Stimulated activated CD4-positive, alpha-beta T cell treated with anti-CD3 and anti-CD28 coated beads, TNF-alpha, amount 100 ng/mL, for 24 hours (primary cell): ENCODE data around the gene FASN.
"Not testable (repeated sequence)": the region's sequence is repeated elsewhere in the genome, so short reads cannot be mapped to it uniquely, and the experiment has no call there.

ENCODE experiments used
- DNase-seq, 3 experiments: peaks; one replicate each; pipeline ENCODE4 v3.0.0-alpha.2; 2020; ENCODE audit warnings: low read depth in 3 of 3

The FASN gene

DNA sequence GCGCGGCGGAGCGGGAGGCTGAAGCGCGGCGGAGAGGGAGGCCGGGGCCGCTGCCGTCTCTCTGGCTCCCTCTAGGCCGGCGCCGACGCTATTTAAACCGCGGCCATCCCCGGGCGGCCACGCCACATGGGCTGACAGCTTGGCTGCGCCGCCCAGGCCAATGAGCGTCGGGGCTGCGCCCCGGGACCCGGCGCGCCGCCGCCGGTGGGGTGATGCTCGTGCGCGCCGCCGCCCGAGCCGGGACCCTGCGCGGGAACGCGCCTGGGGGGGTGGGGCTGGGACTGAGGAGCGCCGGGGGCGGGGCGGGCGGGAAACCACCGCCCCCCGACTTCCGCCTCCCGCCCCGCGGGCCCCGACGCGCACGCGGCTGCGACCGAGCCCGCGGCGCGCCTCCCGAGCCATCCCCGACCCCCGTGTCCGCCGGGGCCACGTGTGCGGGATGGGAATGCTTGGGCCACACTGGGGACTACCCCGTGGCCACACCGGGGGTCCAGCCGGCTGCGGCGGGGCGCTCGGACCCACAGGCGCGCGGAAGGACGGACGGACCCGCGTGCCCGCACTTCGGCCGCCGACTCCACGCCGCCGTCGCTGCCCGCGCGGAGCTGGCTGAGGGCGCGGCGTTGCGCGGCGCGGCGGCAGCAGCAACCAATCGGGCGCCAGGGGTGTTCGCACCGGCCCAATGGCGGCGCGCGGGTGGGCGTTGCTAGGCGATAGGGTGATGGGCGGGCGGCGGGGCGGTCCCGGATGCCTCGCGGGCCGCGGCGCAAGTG is at the start of gene FASN:
Gene FASN, minus strand, starts transcription at position 68 of the 770 bp plus-strand sequence. CDS start 1,791 bp downstream, outside the sequence.
- DNase-seq, result peak; percentile 86 to 94 (median 88)

GRCh38 chr17:82146663-82147654 is 48.9 kb upstream of the FASN start:
- DNase-seq, result no peak

DNA sequence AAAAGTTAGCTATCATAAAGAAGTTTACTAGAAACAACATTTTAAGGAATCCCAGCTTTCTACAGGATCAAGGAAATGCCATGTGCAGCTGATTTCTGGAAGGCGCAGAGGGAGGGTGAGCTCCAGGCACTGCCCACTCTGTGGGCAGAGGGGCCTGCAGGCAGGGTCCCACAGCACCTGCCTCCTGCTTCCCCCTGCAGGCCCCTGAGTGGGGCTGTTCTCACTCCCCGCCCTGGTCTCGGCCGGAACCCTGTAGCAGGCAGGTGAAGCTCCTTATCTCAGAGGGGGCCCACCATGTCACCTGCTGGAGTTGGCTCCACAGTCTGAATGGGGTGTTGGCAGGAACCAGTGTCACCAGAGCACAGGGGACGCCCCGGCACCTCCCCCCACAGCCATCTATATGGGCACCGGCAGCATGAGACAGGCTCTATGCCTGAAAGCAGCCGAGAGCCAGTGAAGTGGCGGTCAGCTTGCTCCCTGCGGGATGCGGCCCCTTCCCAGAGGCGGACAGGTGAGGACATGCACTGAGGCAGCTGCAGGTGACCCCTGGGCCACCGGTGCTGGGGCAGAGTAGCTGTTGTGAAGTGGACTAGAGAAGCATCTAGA is 47.6 kb upstream of the FASN start:
- DNase-seq, result no peak

GRCh38 chr17:82143333-82143732 is 45.3 kb upstream of the FASN start:
- DNase-seq, result no peak

- not testable (repeated sequence) for DNase-seq
Observed at GRCh38 chr17:82139961-82140360, 41.9 kb upstream of the FASN start.

DNA sequence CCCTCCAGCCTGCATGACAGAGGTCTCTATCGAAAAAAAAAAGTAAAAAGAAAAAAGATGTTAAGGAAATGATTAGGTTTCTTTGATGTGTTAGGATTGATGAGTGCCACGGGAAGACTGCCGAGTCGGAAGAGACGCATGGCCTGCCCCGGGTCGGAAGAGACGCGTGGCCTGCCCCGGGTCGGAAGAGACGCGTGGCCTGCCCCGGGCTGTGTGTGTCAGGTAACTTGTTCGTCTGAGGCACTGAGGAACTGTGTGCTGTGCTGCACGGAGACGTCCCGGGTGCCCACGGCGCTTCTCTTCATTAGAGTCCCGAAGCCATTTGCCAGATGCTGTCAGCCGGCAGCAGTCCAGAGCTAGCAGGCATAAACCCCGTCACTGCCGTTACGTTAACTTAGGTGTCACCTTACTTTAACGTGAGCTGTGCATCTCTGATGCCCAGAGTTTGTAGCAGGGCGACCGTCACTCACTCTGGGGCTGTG is 40.5 kb upstream of the FASN start:
- no peak for DNase-seq

DNA sequence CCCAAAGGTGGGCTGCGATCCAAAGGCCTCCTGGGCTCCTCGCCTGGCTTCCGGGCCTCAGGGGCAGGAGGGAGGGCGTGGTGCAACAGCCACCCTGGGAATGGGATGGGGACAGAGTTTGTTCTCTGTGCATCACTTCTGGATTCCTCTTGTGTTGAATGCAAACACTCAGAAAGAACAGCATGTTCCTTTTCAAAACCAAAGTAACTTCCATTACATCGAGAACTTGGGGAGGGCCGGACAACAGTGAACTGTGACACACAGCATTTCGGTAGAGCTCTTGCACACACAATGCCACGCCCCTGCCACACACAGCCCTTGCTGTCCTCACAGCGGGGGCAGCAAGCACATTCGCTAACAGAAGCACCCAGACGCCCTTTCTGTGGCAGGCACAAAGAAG is 36.1 kb upstream of the FASN start:
- no peak for DNase-seq

DNA sequence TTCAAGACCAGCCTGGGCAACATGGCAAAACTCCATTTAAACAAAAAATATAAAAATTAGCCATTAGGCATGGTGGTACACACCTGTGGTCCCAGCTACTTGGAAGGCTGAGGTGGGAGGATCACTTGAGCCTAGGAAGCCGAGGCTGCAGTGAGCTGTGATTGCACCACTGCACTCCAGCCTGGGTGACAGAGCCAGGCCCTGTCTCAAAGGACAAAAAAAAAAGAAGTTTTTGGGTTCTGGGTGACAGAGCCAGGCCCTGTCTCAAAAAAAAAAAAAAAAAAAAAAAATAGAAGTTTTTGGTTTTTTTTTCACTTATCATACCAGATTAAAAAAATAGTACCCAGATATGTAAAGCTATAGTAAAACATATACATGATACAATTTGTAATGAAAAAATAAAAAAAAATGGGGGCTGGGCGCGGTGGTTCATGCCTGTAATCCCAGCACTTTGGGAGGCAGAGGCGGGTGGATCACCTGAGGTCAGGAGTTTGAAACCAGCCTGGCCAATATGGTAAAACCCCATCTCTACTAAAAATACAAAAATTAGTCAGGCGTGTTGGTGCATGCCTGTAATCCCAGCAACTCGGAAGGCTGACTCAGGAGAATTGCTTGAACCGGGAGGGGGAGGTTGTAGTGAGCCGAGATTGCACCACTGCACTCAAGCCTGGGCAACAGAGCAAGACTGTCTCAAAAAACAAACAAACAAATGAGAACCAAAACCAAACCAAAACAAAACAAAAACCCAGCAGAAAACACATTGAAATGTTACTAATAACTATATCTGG is 35.3 kb upstream of the FASN start:
- not testable (repeated sequence) for DNase-seq

- no peak for DNase-seq
Observed at GRCh38 chr17:82129095-82129494, 31.1 kb upstream of the FASN start.

GRCh38 chr17:82128287-82128686 is 30.3 kb upstream of the FASN start:
- DNase-seq, result no peak

GRCh38 chr17:82127704-82128103 is 29.7 kb upstream of the FASN start:
- DNase-seq, result no peak

- DNase-seq, result no peak
Observed at GRCh38 chr17:82127315-82127595, 29.2 kb upstream of the FASN start.

DNA sequence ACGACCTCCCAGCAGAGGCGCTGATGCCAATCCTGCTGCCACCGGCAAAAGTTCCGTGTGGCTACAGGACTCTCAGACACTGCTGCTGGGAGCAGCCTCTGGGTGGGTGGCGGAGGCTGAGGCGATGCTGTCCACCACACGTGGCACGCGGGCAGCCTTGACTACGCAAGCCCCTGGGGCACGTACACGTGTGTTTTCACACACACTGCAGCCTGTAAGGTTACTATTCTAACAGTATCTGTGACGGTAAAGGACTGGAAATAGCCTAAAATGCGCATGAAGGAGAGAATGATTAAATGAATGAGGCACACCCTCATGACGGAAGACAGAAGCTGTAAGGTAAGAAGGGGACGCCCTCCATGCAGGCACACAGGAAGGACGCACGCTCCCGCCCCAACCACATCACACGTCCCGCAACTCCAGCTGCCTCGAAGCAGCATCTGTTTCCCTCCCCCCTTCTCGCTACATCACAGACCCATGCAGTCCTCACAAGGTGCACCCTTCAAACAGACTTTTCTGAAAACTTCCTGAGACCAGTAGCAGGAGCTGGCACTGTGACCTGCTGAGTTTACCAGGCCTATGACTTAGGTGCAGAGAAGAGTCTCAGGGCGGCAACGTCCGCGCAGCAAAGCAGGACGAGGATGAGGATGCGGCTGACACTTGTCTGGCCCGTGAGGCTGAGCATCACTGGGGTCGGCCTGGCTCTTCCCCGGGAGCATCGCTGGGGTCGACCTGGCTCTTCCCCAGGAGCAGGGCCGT is 28.7 kb upstream of the FASN start:
- DNase-seq, result peak; percentile 31 to 67 (median 43)

- DNase-seq, result no peak
Observed at GRCh38 chr17:82124101-82124500, 26.1 kb upstream of the FASN start.

DNA sequence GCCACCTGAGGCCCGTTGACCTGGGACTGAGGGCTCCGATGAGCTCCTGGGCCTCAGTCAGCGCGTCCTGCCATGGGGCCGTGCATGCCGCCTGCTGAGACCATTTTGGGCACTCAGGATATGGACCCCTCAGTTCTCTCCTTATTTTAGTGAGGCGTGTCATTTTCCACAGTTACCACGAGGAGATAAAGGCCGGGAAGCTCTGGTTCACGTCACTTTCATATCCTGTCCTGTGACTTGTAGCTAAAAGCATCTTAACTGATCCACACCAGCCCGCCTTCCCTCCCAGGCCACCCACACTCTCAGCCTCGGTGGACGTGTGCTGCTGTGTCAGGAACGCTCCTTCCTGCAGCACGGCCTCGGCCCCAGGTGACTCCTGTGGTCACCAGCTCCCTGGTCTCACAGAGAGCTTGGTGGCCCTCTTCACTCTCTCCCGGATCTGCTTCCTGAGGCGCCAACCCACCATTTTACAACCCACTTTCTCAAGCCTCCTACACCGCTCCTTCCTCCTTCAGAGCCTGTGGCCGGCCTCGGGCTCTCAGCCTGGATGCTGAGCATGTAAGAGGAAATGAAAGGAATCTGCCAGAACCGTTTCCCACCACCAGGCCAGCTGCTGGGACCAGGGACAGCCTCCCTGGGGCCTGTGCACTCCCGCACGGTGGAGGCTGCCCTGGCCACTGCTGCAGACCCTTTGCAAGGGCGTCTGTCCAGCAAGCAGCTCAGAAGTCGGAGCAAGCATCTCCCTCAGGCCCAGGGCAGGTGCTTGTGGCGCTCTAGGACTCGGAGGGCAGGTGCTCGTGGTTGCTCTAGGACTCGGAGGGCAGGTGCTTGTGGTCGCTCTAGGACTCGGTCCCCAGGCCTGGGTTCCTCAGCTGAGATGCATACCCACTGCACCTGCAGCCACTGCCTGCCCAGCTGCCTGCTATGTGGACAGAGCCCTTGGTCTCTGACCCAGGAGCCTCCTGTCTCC is 23.9 kb upstream of the FASN start:
- no peak for DNase-seq

- DNase-seq, result no peak
Observed at GRCh38 chr17:82121246-82121645, 23.2 kb upstream of the FASN start.

DNA sequence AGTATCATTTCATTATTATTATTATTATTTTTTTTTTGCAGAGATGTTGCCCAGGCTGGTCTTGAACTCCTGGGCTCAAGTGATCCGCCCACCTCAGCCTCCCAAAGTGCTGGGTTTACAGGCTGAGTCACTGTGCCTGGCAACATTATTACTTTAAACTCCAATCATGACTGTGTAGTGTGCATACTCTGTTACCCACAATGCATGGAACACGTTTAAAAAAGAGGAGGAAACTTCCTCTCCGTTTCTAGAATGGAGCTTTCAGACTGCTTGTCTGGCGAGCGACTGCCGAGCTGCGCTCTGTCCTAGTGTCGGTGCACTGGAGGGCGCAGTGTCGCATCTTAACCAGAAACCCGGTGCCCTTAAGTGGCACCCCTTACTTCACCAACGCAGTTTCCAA is 22.1 kb upstream of the FASN start:
- DNase-seq, result no peak

DNA sequence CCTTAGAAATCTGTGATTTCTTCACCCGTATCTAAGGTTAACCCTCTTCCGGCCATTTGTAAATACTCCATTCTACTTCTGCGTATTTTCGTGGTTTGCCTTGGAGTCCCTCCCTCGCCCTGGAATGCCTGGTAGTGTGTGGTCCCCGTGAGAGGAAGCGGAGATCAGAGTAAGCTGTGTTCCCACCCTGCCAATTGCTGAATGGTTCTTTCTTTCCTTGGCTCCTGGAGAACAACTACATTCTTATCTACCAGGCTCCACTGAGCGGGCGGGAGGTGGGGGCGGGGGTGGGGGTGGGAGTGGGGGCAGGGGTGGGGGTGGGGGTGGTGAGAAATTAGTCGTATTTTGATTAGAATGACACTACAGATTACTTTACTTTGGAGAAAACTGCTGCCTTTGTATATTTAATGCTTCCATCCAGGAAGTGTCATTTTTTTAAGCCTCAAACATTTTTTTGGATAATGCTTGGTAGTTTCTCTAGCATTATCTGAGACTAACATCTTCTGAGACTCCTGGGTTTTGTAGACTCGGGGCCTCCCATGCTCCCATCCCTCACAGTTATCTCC is 20.9 kb upstream of the FASN start:
- no peak for DNase-seq

DNA sequence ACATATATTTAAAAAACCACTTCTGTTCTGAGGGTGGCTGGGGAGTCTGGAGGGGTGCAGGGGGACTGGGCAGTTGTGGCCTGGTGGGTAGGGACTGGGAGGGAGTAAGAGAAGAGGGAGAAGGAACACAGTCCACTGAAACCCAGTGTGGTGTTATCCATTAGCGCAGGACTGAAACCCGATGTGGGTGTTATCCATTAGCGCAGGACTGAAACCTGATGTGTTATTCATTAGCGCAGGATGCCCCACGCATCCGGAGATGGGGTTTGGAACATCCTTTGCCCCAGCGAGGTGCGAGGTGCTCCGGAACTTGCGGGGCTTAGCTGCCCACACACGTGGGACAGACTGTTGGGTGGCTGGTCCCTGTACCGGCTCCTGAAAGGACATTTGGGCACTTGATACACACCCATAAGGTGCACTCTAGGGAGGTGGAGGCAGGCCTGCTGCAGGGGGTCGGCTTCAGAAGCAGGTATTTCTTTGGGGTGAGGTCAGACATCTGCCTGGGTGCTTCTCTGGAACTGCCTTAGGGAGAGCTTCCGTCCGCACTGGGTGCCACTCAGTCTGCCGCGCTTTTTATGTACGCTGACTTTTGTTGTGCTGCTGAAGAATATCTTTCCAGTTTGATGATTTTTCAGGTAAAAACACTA is 20.3 kb upstream of the FASN start:
- no peak for DNase-seq
